ENCODE results near the gene SLC38A1. TPM values are rescaled to one million over a fixed set of nuclear protein-coding genes. Genes with fewer than 3 reads are reported as not detected.

Gene SLC38A1
- total and polyA plus RNA-seq, 2 donors from 2014 or later: 13.3 to 124 TPM

DNA sequence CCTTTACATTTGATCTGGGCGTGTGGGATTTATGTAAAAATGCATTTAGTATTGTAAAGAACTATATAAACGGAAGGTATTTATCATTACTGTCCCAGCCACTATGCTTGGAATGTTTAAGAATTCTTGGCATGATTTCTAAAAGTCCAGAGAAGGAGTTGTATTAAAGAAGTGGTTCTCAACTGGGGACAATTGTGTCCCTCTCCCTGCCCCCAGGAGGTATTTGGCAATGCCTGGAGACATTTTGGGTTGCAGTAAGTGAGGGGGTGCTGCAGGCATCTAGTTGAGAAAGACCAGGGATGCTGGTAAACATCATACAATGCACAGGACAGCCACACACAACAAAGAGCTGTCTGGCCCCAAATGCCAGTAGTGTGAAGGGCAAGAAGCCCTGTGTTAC lies 7.2 kb downstream of the SLC38A1 start:
- FAIRE-seq: no peak
- TF ChIP-seq, protein P1, sequence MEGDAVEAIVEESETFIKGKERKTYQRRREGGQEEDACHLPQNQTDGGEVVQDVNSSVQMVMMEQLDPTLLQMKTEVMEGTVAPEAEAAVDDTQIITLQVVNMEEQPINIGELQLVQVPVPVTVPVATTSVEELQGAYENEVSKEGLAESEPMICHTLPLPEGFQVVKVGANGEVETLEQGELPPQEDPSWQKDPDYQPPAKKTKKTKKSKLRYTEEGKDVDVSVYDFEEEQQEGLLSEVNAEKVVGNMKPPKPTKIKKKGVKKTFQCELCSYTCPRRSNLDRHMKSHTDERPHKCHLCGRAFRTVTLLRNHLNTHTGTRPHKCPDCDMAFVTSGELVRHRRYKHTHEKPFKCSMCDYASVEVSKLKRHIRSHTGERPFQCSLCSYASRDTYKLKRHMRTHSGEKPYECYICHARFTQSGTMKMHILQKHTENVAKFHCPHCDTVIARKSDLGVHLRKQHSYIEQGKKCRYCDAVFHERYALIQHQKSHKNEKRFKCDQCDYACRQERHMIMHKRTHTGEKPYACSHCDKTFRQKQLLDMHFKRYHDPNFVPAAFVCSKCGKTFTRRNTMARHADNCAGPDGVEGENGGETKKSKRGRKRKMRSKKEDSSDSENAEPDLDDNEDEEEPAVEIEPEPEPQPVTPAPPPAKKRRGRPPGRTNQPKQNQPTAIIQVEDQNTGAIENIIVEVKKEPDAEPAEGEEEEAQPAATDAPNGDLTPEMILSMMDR (IDR thresholded peaks at IDR 0.05; ENCODE audit: borderline replicate concordance, extremely low read depth, insufficient read depth): no peak
- Histone ChIP-seq H3K4me3 (ENCODE audit: low read length in 3 of 3) (no peak overlapping the region), H3K36me3 (ENCODE audit: control insufficient read depth in 2 of 3, insufficient read depth in 3 of 3, low read length in 3 of 3) (no peaks in the 10 kb centered on the region), H3K27me3 (ENCODE audit: control insufficient read depth, insufficient read depth, low read length) (no peaks in the 10 kb centered on the region), H3K9ac (ENCODE audit: low read length in 3 of 3) (no peak overlapping the region), H3K27ac (ENCODE audit: low read depth in 2 of 2, low read length in 2 of 2) (no peak overlapping the region), H3K4me1 (ENCODE audit: control insufficient read depth in 2 of 3, insufficient read depth in 2 of 3, low read depth in 1 of 3, low read length in 3 of 3) (peaks cover 2 to 12% (median 3%) of the 10 kb centered on the region in 3 donors), H3K9me3 (ENCODE audit: control insufficient read depth in 2 of 3, insufficient read depth in 1 of 3, low read length in 3 of 3) (no peaks in the 10 kb centered on the region)
- no peak for DNase-seq
- intact Hi-C loops (cut with DNase I): no loop called here

DNA sequence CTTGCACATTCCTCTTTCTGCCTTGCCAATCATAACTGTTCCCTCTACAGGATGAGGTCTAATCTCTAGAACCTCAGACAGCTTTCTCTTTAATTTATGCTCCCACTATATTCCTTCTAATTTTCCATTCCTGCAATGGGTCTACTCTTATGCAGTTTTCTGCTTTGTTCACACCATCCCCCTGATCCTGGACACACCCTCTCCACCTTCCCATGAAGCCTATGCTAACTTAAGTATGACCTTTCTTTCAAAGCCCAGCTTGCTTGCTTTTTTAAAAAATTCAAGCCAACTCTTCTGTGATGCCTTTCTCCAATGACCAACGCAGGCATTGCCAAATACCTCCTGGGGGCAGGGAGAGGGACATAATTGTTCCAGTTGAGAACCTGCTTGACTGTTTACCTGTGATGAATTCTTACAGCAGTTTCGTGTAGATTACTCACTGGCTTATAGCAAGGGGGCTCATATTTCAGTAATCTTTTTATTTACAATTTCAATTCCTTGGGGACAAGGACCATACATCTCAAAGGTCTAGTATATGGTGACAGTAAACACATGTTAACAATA lies 7.8 kb downstream of the SLC38A1 start:
- Histone ChIP-seq H3K4me3 (ENCODE audit: low read length in 3 of 3) (no peak overlapping the region), H3K9me3 (ENCODE audit: control insufficient read depth in 2 of 3, insufficient read depth in 1 of 3, low read length in 3 of 3) (no peaks in the 10 kb centered on the region), H3K27ac (ENCODE audit: low read depth in 2 of 2, low read length in 2 of 2) (peak overlapping the region in 1 of 2 donors; percentile 12), H3K9ac (ENCODE audit: low read length in 3 of 3) (no peak overlapping the region), H3K27me3 (ENCODE audit: control insufficient read depth, insufficient read depth, low read length) (no peaks in the 10 kb centered on the region), H3K36me3 (ENCODE audit: control insufficient read depth in 2 of 3, insufficient read depth in 3 of 3, low read length in 3 of 3) (no peaks in the 10 kb centered on the region), H3K4me1 (ENCODE audit: control insufficient read depth in 2 of 3, insufficient read depth in 2 of 3, low read depth in 1 of 3, low read length in 3 of 3) (peaks cover 1 to 12% (median 2%) of the 10 kb centered on the region in 3 donors)
- intact Hi-C loops (cut with DNase I): no loop called here
- no peak for FAIRE-seq
- TF ChIP-seq, protein P1 (IDR thresholded peaks at IDR 0.05; ENCODE audit: borderline replicate concordance, extremely low read depth, insufficient read depth): no peak
- DNase-seq: peak in 1 of 5 donors; percentile 9

DNA sequence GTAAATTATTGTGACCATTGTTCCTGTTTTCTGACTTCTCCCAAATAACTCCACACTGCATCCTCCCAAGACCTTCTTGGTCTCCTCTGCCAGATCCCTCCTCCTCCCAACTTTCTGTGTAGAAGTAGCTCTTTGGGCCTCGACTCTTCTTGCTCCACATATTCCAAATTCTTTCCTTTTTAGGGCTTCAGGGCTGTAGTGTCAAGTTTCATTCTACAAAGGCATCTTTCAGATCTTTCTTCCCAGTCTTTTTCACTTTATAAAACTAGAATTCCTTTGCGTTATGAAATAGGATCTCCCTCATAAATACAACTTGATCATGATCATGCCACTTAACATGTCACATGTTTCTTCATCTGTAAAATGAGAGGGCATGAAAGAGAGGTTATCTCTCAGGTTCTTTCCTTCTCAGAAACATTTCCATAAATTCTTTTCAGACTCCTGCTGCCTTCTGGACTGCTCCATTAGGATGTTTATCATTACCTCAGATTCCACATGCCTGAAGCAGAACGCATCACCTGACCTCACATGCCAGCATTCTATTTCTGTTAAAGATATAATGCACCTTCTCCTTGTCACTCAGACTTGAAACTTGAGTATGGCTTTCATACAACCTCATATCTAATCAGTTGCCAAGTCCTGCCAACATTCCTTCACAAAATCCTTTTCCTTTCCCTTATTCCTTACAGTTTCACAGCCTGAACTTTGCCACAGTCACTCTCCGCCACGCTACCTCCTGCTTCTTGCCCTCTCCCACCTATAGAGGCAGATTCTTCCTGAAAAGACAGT lies 8.5 kb downstream of the SLC38A1 start:
- peak in 3 of 5 donors; percentile 15 to 60 (median 59) for DNase-seq
- Histone ChIP-seq H3K27ac (ENCODE audit: low read depth in 2 of 2, low read length in 2 of 2) (peak overlapping the region in 1 of 2 donors; percentile 12), H3K27me3 (ENCODE audit: control insufficient read depth, insufficient read depth, low read length) (no peaks in the 10 kb centered on the region), H3K9ac (ENCODE audit: low read length in 3 of 3) (no peak overlapping the region), H3K36me3 (ENCODE audit: control insufficient read depth in 2 of 3, insufficient read depth in 3 of 3, low read length in 3 of 3) (no peaks in the 10 kb centered on the region), H3K4me3 (ENCODE audit: low read length in 3 of 3) (no peak overlapping the region), H3K9me3 (ENCODE audit: control insufficient read depth in 2 of 3, insufficient read depth in 1 of 3, low read length in 3 of 3) (no peaks in the 10 kb centered on the region), H3K4me1 (ENCODE audit: control insufficient read depth in 2 of 3, insufficient read depth in 2 of 3, low read depth in 1 of 3, low read length in 3 of 3) (peaks cover 0 to 12% (median 2%) of the 10 kb centered on the region in 3 donors)
- FAIRE-seq: no peak
- intact Hi-C loops (cut with DNase I): no loop called here
- TF ChIP-seq, protein P1 (IDR thresholded peaks at IDR 0.05; ENCODE audit: borderline replicate concordance, extremely low read depth, insufficient read depth): no peak
